OCI-LY1 (cell line): Measurements from ENCODE around the gene RAD52.
A peak's percentile ranks its signal among the peaks of the same experiment; 100 is the strongest.

Experiments used
- H2AFZ ChIP-seq: fragments of 200-600 bp; sonication (generic), shearing (Covaris generic); 2 replicates; pipeline ENCODE4 v1.6.0; 2014; ENCODE audit warnings: antibody characterized with exemption, mild to moderate bottlenecking, low read length
- H3F3A ChIP-seq: fragments of 200-600 bp; sonication (generic), shearing (Covaris generic); 2 replicates; pipeline ENCODE4 v1.6.0; 2014; ENCODE audit warnings: mild to moderate bottlenecking, antibody characterized with exemption, low read length, moderate library complexity; ENCODE audit not compliant: insufficient read depth
- H3K27ac ChIP-seq: fragments of 200-600 bp; sonication (generic); 2 replicates; pipeline ENCODE4 v1.5.1; 2014; ENCODE audit warnings: low read length, mixed run types, mild to moderate bottlenecking, low read depth; ENCODE audit not compliant: poor library complexity, severe bottlenecking
- H3K27me3 ChIP-seq: fragments of 200-600 bp; sonication (generic); 2 replicates; pipeline ENCODE4 v1.6.0; 2014; ENCODE audit warnings: antibody characterized with exemption, mild to moderate bottlenecking, low read length, moderate library complexity; ENCODE audit not compliant: insufficient read depth
- H3K36me3 ChIP-seq: fragments of 200-600 bp; sonication (generic); 2 replicates; pipeline ENCODE4 v1.6.1; 2014; ENCODE audit warnings: mild to moderate bottlenecking, antibody characterized with exemption, low read length, moderate library complexity, mixed read lengths; ENCODE audit not compliant: insufficient read depth
- H3K4me1 ChIP-seq: fragments of 200-600 bp; sonication (generic); 2 replicates; pipeline ENCODE4 v1.5.1; 2014; ENCODE audit warnings: mild to moderate bottlenecking, low read length, moderate library complexity; ENCODE audit not compliant: insufficient read depth, severe bottlenecking
- H3K4me2 ChIP-seq: fragments of 200-600 bp; sonication (generic), shearing (Covaris generic); 2 replicates; pipeline ENCODE4 v1.6.1; 2014; ENCODE audit warnings: low read length
- H3K4me3 ChIP-seq: fragments of 200-600 bp; sonication (generic); 2 replicates; pipeline ENCODE4 v1.5.1; 2014; ENCODE audit warnings: low read length, low read depth, mild to moderate bottlenecking, mixed read lengths; ENCODE audit not compliant: poor library complexity, severe bottlenecking
- H3K79me2 ChIP-seq: fragments of 200-600 bp; shearing (Covaris generic); 2 replicates; pipeline ENCODE4 v1.6.1; 2016; ENCODE audit warnings: mixed run types, low read length, mixed read lengths; ENCODE audit not compliant: insufficient read depth
- H3K9ac ChIP-seq: fragments of 200-600 bp; sonication (generic), shearing (Covaris generic); 2 replicates; pipeline ENCODE4 v1.6.1; 2014; ENCODE audit warnings: mild to moderate bottlenecking, low read length, mixed read lengths
- H3K9me2 ChIP-seq: fragments of 200-600 bp; sonication (generic), shearing (Covaris generic); 2 replicates; pipeline ENCODE4 v1.6.1; 2014; ENCODE audit warnings: low read depth, mild to moderate bottlenecking, low read length, mixed read lengths
- H3K9me3 ChIP-seq: fragments of 200-600 bp; shearing (Covaris generic); 2 replicates; pipeline ENCODE4 v1.6.1; 2014; ENCODE audit warnings: low read length, mixed read lengths
- H4K20me1 ChIP-seq: fragments of 200-600 bp; sonication (generic), shearing (Covaris generic); 2 replicates; pipeline ENCODE4 v1.6.0; 2016; ENCODE audit warnings: mild to moderate bottlenecking, low read length; ENCODE audit not compliant: insufficient read depth
- EZH2 ChIP-seq: fragments of 200-600 bp; sonication (generic), shearing (Covaris generic); IDR thresholded peaks from 2 replicates; pipeline ENCODE4 v1.8.0; 2017; ENCODE audit warnings: borderline replicate concordance, mixed run types, mild to moderate bottlenecking, antibody characterized with exemption, low read length, moderate library complexity, mixed read lengths
- TF ChIP-seq, protein P1 (sequence below): fragments of 200-600 bp; sonication (generic), shearing (Covaris generic); IDR thresholded peaks from 2 replicates; pipeline ENCODE4 v1.5.1; 2017; ENCODE audit warnings: mild to moderate bottlenecking, antibody characterized with exemption, low read length, moderate library complexity, mixed read lengths

Gene RAD52

DNA sequence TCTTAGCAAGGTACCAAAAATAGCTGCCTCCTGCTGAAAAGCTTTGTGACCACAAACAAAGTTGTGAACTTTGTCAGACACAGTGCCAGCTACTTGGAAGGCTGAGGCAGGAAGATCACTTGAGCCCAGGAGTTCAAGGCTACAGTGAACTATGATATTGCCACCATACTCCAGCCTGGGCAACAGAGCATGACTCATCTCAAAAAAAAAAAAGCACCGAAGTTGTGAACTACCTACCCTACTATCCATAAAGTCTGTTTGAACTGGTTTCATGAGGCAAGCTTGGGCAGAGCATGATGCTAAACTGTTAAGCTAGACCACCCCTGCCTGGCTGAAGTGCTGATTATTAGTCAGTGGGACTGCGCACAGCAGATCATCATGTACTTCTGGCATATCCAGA lies 75.5 kb downstream of the RAD52 start:
- Histone ChIP-seq H3K4me2 (no peak overlapping the region), H4K20me1 (no peaks in the 10 kb centered on the region), H3F3A (no peaks in the 10 kb centered on the region)

DNA sequence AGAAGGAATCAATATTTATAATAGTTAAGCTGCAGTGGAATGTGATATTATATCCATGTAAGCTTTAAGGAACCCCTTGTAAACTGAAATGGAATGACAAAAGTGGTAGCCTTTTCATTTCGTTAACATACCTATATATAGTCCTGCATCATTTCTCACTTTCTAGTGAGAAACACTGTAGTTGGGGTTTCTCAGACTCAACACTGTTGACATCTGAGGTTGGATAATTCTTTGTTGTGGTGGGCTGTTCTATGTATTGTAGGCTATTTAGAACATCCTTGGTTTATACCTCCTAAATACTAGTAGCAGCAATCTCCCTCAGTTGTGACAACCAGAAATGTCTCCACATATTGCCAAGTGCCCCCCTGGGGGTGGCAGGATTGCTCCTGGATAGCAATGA lies 79.1 kb downstream of the RAD52 start:
- no peaks in the 10 kb centered on the region for H3K9me2 ChIP-seq
- H3K4me2 ChIP-seq, result no peak overlapping the region
- no peaks in the 10 kb centered on the region for H3K9me3 ChIP-seq
- no peak overlapping the region for H3K27ac ChIP-seq
- H3F3A ChIP-seq, result no peaks in the 10 kb centered on the region
- H2AFZ ChIP-seq, result no peak overlapping the region
- H4K20me1 ChIP-seq, result no peaks in the 10 kb centered on the region
- no peak overlapping the region for H3K4me3 ChIP-seq
- TF ChIP-seq EZH2, result no peak
- TF ChIP-seq, protein P1, sequence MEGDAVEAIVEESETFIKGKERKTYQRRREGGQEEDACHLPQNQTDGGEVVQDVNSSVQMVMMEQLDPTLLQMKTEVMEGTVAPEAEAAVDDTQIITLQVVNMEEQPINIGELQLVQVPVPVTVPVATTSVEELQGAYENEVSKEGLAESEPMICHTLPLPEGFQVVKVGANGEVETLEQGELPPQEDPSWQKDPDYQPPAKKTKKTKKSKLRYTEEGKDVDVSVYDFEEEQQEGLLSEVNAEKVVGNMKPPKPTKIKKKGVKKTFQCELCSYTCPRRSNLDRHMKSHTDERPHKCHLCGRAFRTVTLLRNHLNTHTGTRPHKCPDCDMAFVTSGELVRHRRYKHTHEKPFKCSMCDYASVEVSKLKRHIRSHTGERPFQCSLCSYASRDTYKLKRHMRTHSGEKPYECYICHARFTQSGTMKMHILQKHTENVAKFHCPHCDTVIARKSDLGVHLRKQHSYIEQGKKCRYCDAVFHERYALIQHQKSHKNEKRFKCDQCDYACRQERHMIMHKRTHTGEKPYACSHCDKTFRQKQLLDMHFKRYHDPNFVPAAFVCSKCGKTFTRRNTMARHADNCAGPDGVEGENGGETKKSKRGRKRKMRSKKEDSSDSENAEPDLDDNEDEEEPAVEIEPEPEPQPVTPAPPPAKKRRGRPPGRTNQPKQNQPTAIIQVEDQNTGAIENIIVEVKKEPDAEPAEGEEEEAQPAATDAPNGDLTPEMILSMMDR, result no peak
- H3K4me1 ChIP-seq, result no peaks in the 10 kb centered on the region
- no peaks in the 10 kb centered on the region for H3K79me2 ChIP-seq
- no peak overlapping the region for H3K9ac ChIP-seq
- peaks cover 88% of the 10 kb centered on the region for H3K36me3 ChIP-seq
- no peaks in the 10 kb centered on the region for H3K27me3 ChIP-seq

More for the DNA sequence above, 75.5 kb downstream of the RAD52 start:
- Histone ChIP-seq H3K9me3 (no peaks in the 10 kb centered on the region), H3K79me2 (no peaks in the 10 kb centered on the region), H3K27ac (no peak overlapping the region), H3K4me1 (no peaks in the 10 kb centered on the region), H3K4me3 (no peak overlapping the region), H3K9ac (no peak overlapping the region), H3K36me3 (peaks cover 77% of the 10 kb centered on the region; the same call in 1 of the 2 replicates), H2AFZ (no peak overlapping the region), H3K9me2 (no peaks in the 10 kb centered on the region), H3K27me3 (no peaks in the 10 kb centered on the region)
- TF ChIP-seq, protein P1, result no peak
- no peak for TF ChIP-seq EZH2

DNA sequence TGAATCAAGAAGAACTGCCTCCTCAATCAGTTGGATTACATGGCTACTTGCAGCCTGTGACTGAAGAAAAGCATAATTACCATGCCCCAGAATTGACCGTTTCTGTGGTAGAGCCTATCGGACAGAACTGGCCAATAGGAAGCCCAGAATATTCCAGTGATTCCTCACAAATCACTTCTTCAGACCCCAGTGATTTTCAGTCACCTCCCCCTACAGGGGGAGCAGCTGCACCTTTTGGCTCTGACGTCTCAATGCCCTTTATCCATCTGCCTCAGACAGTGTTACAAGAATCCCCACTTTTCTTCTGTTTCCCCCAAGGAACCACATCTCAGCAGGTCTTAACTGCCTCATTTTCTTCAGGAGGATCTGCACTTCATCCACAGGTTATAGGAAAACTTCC lies 80.8 kb downstream of the RAD52 start:
- no peaks in the 10 kb centered on the region for H3K4me1 ChIP-seq
- no peaks in the 10 kb centered on the region for H4K20me1 ChIP-seq
- H3K4me3 ChIP-seq, result no peak overlapping the region
- H3F3A ChIP-seq, result no peaks in the 10 kb centered on the region
- no peak overlapping the region for H3K27ac ChIP-seq
- H3K9me3 ChIP-seq, result no peaks in the 10 kb centered on the region
- no peaks in the 10 kb centered on the region for H3K27me3 ChIP-seq
- no peak overlapping the region for H3K9ac ChIP-seq
- H3K9me2 ChIP-seq, result no peaks in the 10 kb centered on the region
- H3K36me3 ChIP-seq, result peaks cover 90% of the 10 kb centered on the region
- H3K4me2 ChIP-seq, result no peak overlapping the region
- H2AFZ ChIP-seq, result no peak overlapping the region
- TF ChIP-seq, protein P1, result peak; percentile 22; the same call in 1 of the 2 replicates
- no peak for TF ChIP-seq EZH2
- no peaks in the 10 kb centered on the region for H3K79me2 ChIP-seq
